Choroid plexus epithelial cell (primary cell): ENCODE results near the gene SETBP1.

Experiments used
- DNase-seq: peaks from one replicate; pipeline ENCODE4 v3.0.0-alpha.2; 2010; ENCODE audit warnings: low read depth
- H3K4me3 ChIP-seq: 2 replicates; pipeline ENCODE4 v1.5.1; 2011; ENCODE audit warnings: low read depth, mild to moderate bottlenecking, control low read depth, low read length, moderate library complexity
- CTCF ChIP-seq: conservative IDR thresholded peaks from 2 replicates; pipeline ENCODE4 v1.5.1; 2011; ENCODE audit warnings: low read depth, mild to moderate bottlenecking, control low read depth, inconsistent platforms, low read length, moderate library complexity

The SETBP1 gene

GRCh38 chr18:44870631-44871502 lies 190.2 kb downstream of the SETBP1 start:
- no peak for DNase-seq
- H3K4me3 ChIP-seq, result no peak overlapping the region
- TF ChIP-seq CTCF, result no peak

GRCh38 chr18:44871771-44872170 lies 191.1 kb downstream of the SETBP1 start:
- H3K4me3 ChIP-seq, result no peak overlapping the region
- TF ChIP-seq CTCF, result no peak
- no peak for DNase-seq

- no peak for TF ChIP-seq CTCF
- H3K4me3 ChIP-seq, result no peak overlapping the region
- no peak for DNase-seq
Observed at GRCh38 chr18:44876024-44876423, 195.3 kb downstream of the SETBP1 start.

DNA sequence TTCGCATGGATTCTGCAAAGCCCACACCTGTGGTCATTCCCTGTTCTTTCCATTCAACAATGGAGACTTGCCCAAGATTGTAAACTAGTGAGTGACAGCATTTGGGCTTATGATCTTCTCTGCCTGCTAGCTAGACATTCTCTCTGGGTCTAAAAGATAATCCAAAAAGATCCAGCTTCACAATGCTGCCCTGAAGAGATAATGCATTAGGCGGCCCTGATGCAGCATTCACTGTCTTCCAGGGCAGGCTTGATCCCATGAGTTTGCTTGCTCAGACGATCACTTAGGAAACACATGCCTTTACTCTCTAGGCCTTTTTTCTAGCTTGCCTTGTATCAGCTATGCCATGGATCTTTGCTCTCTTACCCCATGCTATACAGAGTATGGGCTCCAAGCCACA lies 196.1 kb downstream of the SETBP1 start:
- no peak overlapping the region for H3K4me3 ChIP-seq
- TF ChIP-seq CTCF, result no peak
- DNase-seq, result no peak

DNA sequence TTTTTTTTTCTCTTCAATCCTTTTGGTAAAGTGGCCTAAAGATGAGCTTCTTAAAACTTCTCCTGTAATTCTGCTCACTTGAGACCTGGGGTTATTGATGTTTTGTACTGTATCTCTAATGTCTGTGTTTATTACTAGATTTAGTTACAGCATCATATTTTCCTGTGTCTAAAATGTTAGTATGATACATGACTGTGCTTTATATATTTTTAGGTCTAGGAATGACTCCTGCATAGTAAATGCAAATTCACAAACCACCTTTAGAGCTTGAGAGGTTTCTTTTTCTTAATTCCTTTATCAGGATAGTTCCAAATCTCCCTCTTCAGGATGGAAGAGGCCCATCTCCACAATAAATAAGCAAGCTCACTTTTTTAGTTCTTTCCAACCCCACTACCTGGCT lies 197.6 kb downstream of the SETBP1 start:
- no peak for DNase-seq
- TF ChIP-seq CTCF, result no peak
- H3K4me3 ChIP-seq, result no peak overlapping the region

GRCh38 chr18:44880170-44880569 lies 199.5 kb downstream of the SETBP1 start:
- DNase-seq, result no peak
- TF ChIP-seq CTCF, result no peak
- no peak overlapping the region for H3K4me3 ChIP-seq

DNA sequence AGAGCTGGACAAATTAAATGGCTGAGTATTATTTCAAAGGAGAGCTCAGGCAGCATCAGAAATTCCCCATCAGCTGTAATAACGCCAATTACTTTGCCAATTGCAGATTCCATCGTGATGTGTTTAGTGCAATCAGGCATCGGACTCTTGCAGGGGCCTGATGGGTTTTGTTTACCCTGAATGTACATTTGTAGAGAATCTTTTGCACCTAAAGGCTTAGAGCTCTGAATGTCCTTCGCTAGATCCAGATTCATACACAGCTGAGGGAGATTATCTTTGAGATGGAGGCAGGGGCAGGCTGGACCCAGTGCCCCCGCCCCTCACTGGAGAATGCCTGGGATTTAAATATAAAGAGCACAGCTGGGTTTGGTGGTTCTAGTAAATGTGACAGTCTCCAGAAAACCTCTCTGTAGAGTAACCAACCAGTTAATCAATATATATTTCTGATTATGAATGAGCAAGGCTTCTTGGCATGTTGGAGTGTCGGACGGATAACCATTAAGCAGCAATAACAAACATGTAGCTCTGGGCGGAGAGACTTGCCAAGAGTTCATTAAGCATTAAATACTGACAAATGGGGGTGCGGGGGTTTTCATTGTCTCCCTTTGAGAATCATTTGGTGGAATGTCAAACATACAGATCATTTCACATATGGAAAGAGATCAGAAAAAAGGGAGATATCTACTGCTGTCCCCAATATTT lies 200.9 kb downstream of the SETBP1 start:
- DNase-seq, result no peak
- TF ChIP-seq CTCF, result no peak
- no peak overlapping the region for H3K4me3 ChIP-seq
